ENCODE results near the gene KRTAP4-9.

KRTAP4-9 gene

DNA sequence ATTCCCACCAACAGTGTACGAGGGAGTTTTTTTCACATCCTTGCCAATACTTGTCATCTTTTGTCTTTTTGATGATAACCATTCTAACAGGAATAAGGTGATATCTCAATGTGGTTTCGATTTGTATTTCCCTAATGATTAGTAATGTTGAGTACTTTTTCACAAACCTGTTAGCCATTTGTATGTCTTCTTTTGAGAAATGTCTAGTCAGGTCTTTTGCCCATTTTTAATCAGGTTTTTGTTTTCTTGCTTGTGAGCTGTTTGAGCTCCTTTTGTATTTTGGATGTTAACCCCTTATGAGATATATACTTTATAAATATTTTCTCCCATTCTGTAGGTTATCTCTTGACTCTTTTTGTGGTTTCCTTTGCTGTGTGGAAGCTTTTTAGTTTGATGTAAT is 46.3 kb downstream of the KRTAP4-9 start:
- Histone ChIP-seq H3K27ac (ENCODE audit: low read depth, low read length, poor library complexity, severe bottlenecking) (no peak overlapping the region), H3K4me1 (ENCODE audit: insufficient read depth, low read length, severe bottlenecking) (no peaks in the 10 kb centered on the region), H3K9me3 (ENCODE audit: low read length) (no peaks in the 10 kb centered on the region), H3K4me3 (ENCODE audit: low read depth, low read length, poor library complexity, severe bottlenecking) (no peak overlapping the region), H2AFZ (ENCODE audit: low read length) (no peak overlapping the region), H3F3A (ENCODE audit: insufficient read depth, low read length) (no peaks in the 10 kb centered on the region), H3K9ac (ENCODE audit: low read length) (no peak overlapping the region), H3K79me2 (ENCODE audit: insufficient read depth, low read length) (no peaks in the 10 kb centered on the region), H3K36me3 (ENCODE audit: insufficient read depth, low read length) (no peaks in the 10 kb centered on the region), H3K9me2 (ENCODE audit: low read depth, low read length) (no peaks in the 10 kb centered on the region), H4K20me1 (ENCODE audit: insufficient read depth, low read length) (no peaks in the 10 kb centered on the region), H3K4me2 (ENCODE audit: low read length) (no peak overlapping the region), H3K27me3 (ENCODE audit: insufficient read depth, low read length) (no peaks in the 10 kb centered on the region)
- TF ChIP-seq, protein P1, sequence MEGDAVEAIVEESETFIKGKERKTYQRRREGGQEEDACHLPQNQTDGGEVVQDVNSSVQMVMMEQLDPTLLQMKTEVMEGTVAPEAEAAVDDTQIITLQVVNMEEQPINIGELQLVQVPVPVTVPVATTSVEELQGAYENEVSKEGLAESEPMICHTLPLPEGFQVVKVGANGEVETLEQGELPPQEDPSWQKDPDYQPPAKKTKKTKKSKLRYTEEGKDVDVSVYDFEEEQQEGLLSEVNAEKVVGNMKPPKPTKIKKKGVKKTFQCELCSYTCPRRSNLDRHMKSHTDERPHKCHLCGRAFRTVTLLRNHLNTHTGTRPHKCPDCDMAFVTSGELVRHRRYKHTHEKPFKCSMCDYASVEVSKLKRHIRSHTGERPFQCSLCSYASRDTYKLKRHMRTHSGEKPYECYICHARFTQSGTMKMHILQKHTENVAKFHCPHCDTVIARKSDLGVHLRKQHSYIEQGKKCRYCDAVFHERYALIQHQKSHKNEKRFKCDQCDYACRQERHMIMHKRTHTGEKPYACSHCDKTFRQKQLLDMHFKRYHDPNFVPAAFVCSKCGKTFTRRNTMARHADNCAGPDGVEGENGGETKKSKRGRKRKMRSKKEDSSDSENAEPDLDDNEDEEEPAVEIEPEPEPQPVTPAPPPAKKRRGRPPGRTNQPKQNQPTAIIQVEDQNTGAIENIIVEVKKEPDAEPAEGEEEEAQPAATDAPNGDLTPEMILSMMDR (IDR thresholded peaks at IDR 0.05; ENCODE audit: low read length): no peak
- no peak for TF ChIP-seq EZH2 (IDR thresholded peaks at IDR 0.05; ENCODE audit: borderline replicate concordance, low read length)

DNA sequence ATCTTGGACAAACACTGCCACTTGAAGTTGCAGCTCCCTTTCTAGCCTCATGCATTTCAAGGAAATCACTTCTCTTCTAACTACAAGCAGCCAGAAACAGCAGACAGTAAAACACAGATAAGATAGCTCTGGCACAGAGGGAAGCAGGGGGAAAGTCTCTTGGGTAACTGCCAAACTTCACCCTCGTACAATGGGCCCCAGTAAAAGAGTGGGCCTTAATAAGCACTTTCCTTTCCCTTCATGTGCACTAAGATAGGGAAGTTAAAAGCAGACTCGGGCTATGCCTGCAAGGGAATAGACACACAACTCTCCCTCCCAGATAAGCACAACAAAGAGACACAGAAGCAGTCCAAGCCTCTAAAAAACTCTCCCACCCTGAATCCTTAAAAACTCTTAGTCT is 48.7 kb downstream of the KRTAP4-9 start:
- Histone ChIP-seq H3K9ac (ENCODE audit: low read length) (no peak overlapping the region), H3K27ac (ENCODE audit: low read depth, low read length, poor library complexity, severe bottlenecking) (no peak overlapping the region), H3K36me3 (ENCODE audit: insufficient read depth, low read length) (no peaks in the 10 kb centered on the region), H2AFZ (ENCODE audit: low read length) (no peak overlapping the region), H3F3A (ENCODE audit: insufficient read depth, low read length) (no peaks in the 10 kb centered on the region), H3K4me2 (ENCODE audit: low read length) (no peak overlapping the region), H3K27me3 (ENCODE audit: insufficient read depth, low read length) (no peaks in the 10 kb centered on the region), H3K79me2 (ENCODE audit: insufficient read depth, low read length) (no peaks in the 10 kb centered on the region), H3K9me3 (ENCODE audit: low read length) (no peaks in the 10 kb centered on the region), H3K9me2 (ENCODE audit: low read depth, low read length) (no peaks in the 10 kb centered on the region), H4K20me1 (ENCODE audit: insufficient read depth, low read length) (no peaks in the 10 kb centered on the region), H3K4me1 (ENCODE audit: insufficient read depth, low read length, severe bottlenecking) (no peaks in the 10 kb centered on the region), H3K4me3 (ENCODE audit: low read depth, low read length, poor library complexity, severe bottlenecking) (no peak overlapping the region)
- no peak for TF ChIP-seq EZH2 (IDR thresholded peaks at IDR 0.05; ENCODE audit: borderline replicate concordance, low read length)
- TF ChIP-seq, protein P1 (IDR thresholded peaks at IDR 0.05; ENCODE audit: low read length): no peak

All from OCI-LY1 (cell line).